CD8-positive, alpha-beta memory T cell (primary cell): ENCODE data around the gene PAFAH1B1. TPM values are rescaled to one million over a fixed set of nuclear protein-coding genes. Genes with fewer than 3 reads are reported as not detected.
A peak's percentile ranks its signal among the peaks of the same experiment; 100 is the strongest.
"Not testable (repeated sequence)": the region's sequence is repeated elsewhere in the genome, so short reads cannot be mapped to it uniquely, and the experiment has no call there.

Source experiments
- CTCF ChIA-PET: fragments of 350-600 bp; sonication (Branson Sonifier 250); formaldehyde crosslinking; loops from one replicate; lab custom pipeline; 2021; ENCODE audit warnings: antibody characterized with exemption; lab: Charles Lee
- POLR2A ChIA-PET: fragments of 350-600 bp; sonication (Branson Sonifier 250); formaldehyde crosslinking; loops from one replicate; lab custom pipeline; 2021; ENCODE audit warnings: antibody characterized with exemption; lab: Charles Lee
- DNase-seq, 5 donors: peaks; one replicate each; pipeline versions ENCODE4 v3.0.0 to v3.0.0-alpha.2; 2020 to 2022; ENCODE audit warnings: mixed read lengths in 1 of 5
- H3K27ac ChIP-seq: one replicate; pipeline ENCODE4 v1.7.0; 2013; ENCODE audit warnings: low read depth, mild to moderate bottlenecking, low read length, moderate library complexity
- H3K27me3 ChIP-seq: 2 replicates; pipeline ENCODE4 v1.7.0; 2013; ENCODE audit warnings: low read length, mild to moderate bottlenecking; ENCODE audit not compliant: insufficient read depth, poor library complexity, severe bottlenecking
- H3K36me3 ChIP-seq: 2 replicates; pipeline ENCODE4 v1.7.0; 2013; ENCODE audit warnings: mild to moderate bottlenecking, low read length, moderate library complexity; ENCODE audit not compliant: insufficient read depth
- H3K4me1 ChIP-seq: 2 replicates; pipeline ENCODE4 v1.7.0; 2013; ENCODE audit warnings: mild to moderate bottlenecking, low read length, moderate library complexity; ENCODE audit not compliant: insufficient read depth
- H3K4me3 ChIP-seq: 2 replicates; pipeline ENCODE4 v1.7.0; 2013; ENCODE audit warnings: mild to moderate bottlenecking, low read length
- H3K9me3 ChIP-seq: 2 replicates; pipeline ENCODE4 v1.7.0; 2013; ENCODE audit warnings: mild to moderate bottlenecking, low read length
- H3K27ac Mint-ChIP-seq, 8 donors: one replicate each; pipeline ENCODE4 v1.8.0; 2020 to 2021; ENCODE audit warnings: mixed read lengths in 8 of 8, mild to moderate bottlenecking in 6 of 8, inconsistent platforms in 3 of 8, moderate library complexity in 3 of 8
- H3K27me3 Mint-ChIP-seq, 2 donors: one replicate each; pipeline ENCODE4 v1.8.0; 2020 to 2021; ENCODE audit warnings: mixed read lengths in 2 of 2, mild to moderate bottlenecking in 1 of 2, moderate library complexity in 1 of 2
- H3K36me3 Mint-ChIP-seq, 3 donors: one replicate each; pipeline ENCODE4 v1.8.0; 2020 to 2021; ENCODE audit warnings: mixed read lengths in 3 of 3, inconsistent platforms in 1 of 3, mild to moderate bottlenecking in 1 of 3
- H3K4me1 Mint-ChIP-seq, 3 donors: one replicate each; pipeline ENCODE4 v1.8.0; 2020 to 2021; ENCODE audit warnings: mixed read lengths in 3 of 3, inconsistent platforms in 1 of 3, mild to moderate bottlenecking in 1 of 3
- H3K4me3 Mint-ChIP-seq, 7 donors: one replicate each; pipeline ENCODE4 v1.8.0; 2020 to 2021; ENCODE audit warnings: mixed read lengths in 7 of 7, mild to moderate bottlenecking in 6 of 7, moderate library complexity in 4 of 7, inconsistent platforms in 2 of 7
- H3K9me3 Mint-ChIP-seq, 5 donors: one replicate each; pipeline ENCODE4 v1.8.0; 2020 to 2022; ENCODE audit warnings: mixed read lengths in 5 of 5, mild to moderate bottlenecking in 3 of 5, moderate library complexity in 2 of 5, inconsistent platforms in 1 of 5
- polyA plus RNA-seq: library from polyadenylated mRNA; unstranded; fragments of 300-500 nt; fragmentation: Illumina TruSeq; gene quantifications from one replicate; pipeline ENCODE4 v1.2.3, GENCODE V29; 2021
- total RNA-seq, 2 experiments: library from RNA; stranded (reverse); gene quantifications; one replicate each; pipeline ENCODE4 v1.2.3, GENCODE V29; 2021

The PAFAH1B1 gene
- total RNA-seq = 100 to 1,000 TPM; 159 to 168 TPM
- 13.2 TPM for polyA plus RNA-seq

GRCh38 chr17:2592971-2593820, at the start of gene PAFAH1B1:
TSS of gene PAFAH1B1 (plus strand) at chr17:2593654. CDS start at chr17:2638289, 44,635 bp downstream.
- peaks cover 31 to 38% (median 36%) of the 10 kb centered on the region in 3 donors for H3K4me1 Mint-ChIP-seq
- peaks cover 35% of the 10 kb centered on the region for H3K4me1 ChIP-seq
- CTCF ChIA-PET = interaction anchor here (0.9 to 2.4 kb wide), 3 partner anchors 13 to 93 kb away, joined by 4 to 7 read pairs (median 5); partner anchors contain the start of gene METTL16
- POLR2A ChIA-PET = interaction anchor here (0.6 to 1.3 kb wide), 4 partner anchors 15 to 240 kb away, joined by 3 to 10 read pairs (median 6); partner anchors contain the start of gene METTL16
- no peaks in the 10 kb centered on the region for H3K9me3 ChIP-seq
- H3K36me3 Mint-ChIP-seq = peaks cover 0 to 9% (median 4%) of the 10 kb centered on the region in 3 donors
- peak within 1 kb of the TSS; percentile 91 to 99 (median 96) for H3K27ac Mint-ChIP-seq
- no peaks in the 10 kb centered on the region for H3K9me3 Mint-ChIP-seq
- DNase-seq = peak; percentile 87 to 97 (median 96)
- H3K4me3 ChIP-seq = peak within 1 kb of the TSS; percentile 84
- H3K36me3 ChIP-seq = no peaks in the 10 kb centered on the region
- H3K27me3 Mint-ChIP-seq = no peaks in the 10 kb centered on the region
- peak within 1 kb of the TSS; percentile 90 for H3K27ac ChIP-seq
- peak within 1 kb of the TSS; percentile 87 to 97 (median 93) for H3K4me3 Mint-ChIP-seq
- H3K27me3 ChIP-seq = no peaks in the 10 kb centered on the region

- no peaks in the 10 kb centered on the region for H3K4me1 Mint-ChIP-seq
- DNase-seq = no peak
- no peak overlapping the region for H3K4me3 ChIP-seq
- no peaks in the 10 kb centered on the region for H3K36me3 ChIP-seq
- ChIA-PET CTCF (no interaction called here), POLR2A (no interaction called here)
- no peaks in the 10 kb centered on the region for H3K9me3 ChIP-seq
- H3K4me3 Mint-ChIP-seq = no peak overlapping the region
- H3K27me3 ChIP-seq = no peaks in the 10 kb centered on the region
- H3K36me3 Mint-ChIP-seq = peaks cover 0 to 2% (median 0%) of the 10 kb centered on the region in 3 donors
- no peak overlapping the region for H3K27ac ChIP-seq
- H3K27ac Mint-ChIP-seq = no peak overlapping the region
- H3K9me3 Mint-ChIP-seq = no peaks in the 10 kb centered on the region
- peaks cover 4 to 9% of the 10 kb centered on the region in 2 donors for H3K27me3 Mint-ChIP-seq
- H3K4me1 ChIP-seq = no peaks in the 10 kb centered on the region
Measured at GRCh38 chr17:2545393-2545792, 48.1 kb upstream of the PAFAH1B1 start.

GRCh38 chr17:2547176-2547575, 46.3 kb upstream of the PAFAH1B1 start:
- H3K27me3 ChIP-seq = no peaks in the 10 kb centered on the region
- Mint-ChIP-seq H3K27ac (no peak overlapping the region), H3K27me3 (peaks cover 12 to 17% of the 10 kb centered on the region in 2 donors), H3K36me3 (peaks cover 0 to 2% (median 0%) of the 10 kb centered on the region in 3 donors), H3K4me1 (no peaks in the 10 kb centered on the region), H3K9me3 (no peaks in the 10 kb centered on the region), H3K4me3 (no peak overlapping the region)
- no peak overlapping the region for H3K27ac ChIP-seq
- DNase-seq = no peak
- H3K4me1 ChIP-seq = no peaks in the 10 kb centered on the region
- no peaks in the 10 kb centered on the region for H3K36me3 ChIP-seq
- ChIA-PET CTCF (no interaction called here), POLR2A (interaction anchor here (0.6 kb wide), 1 partner anchor 119 kb away, joined by 3 read pairs; no protein-coding TSS in a partner anchor)
- H3K9me3 ChIP-seq = no peaks in the 10 kb centered on the region
- no peak overlapping the region for H3K4me3 ChIP-seq

GRCh38 chr17:2548026-2548425, 45.4 kb upstream of the PAFAH1B1 start:
- H3K9me3 Mint-ChIP-seq, H3K4me3 Mint-ChIP-seq, DNase-seq, H3K27me3 ChIP-seq, H3K27ac ChIP-seq, H3K4me1 Mint-ChIP-seq, H3K4me3 ChIP-seq, H3K9me3 ChIP-seq, H3K4me1 ChIP-seq, H3K36me3 ChIP-seq, POLR2A ChIA-PET, H3K27ac Mint-ChIP-seq, H3K36me3 Mint-ChIP-seq, CTCF ChIA-PET: not testable (repeated sequence)
- H3K27me3 Mint-ChIP-seq = peaks cover 14 to 18% of the 10 kb centered on the region in 2 donors

GRCh38 chr17:2549392-2550211, 43.9 kb upstream of the PAFAH1B1 start:
- no peaks in the 10 kb centered on the region for H3K4me1 Mint-ChIP-seq
- Histone ChIP-seq H3K27me3 (no peaks in the 10 kb centered on the region), H3K4me1 (no peaks in the 10 kb centered on the region), H3K9me3 (no peaks in the 10 kb centered on the region), H3K36me3 (no peaks in the 10 kb centered on the region), H3K4me3 (no peak overlapping the region), H3K27ac (no peak overlapping the region)
- DNase-seq = no peak
- H3K27ac Mint-ChIP-seq = no peak overlapping the region
- peaks cover 14 to 18% of the 10 kb centered on the region in 2 donors for H3K27me3 Mint-ChIP-seq
- peaks cover 0 to 2% (median 0%) of the 10 kb centered on the region in 5 donors for H3K9me3 Mint-ChIP-seq
- POLR2A ChIA-PET = no interaction called here
- peaks cover 0 to 2% (median 0%) of the 10 kb centered on the region in 3 donors for H3K36me3 Mint-ChIP-seq
- CTCF ChIA-PET = no interaction called here
- no peak overlapping the region for H3K4me3 Mint-ChIP-seq

DNA sequence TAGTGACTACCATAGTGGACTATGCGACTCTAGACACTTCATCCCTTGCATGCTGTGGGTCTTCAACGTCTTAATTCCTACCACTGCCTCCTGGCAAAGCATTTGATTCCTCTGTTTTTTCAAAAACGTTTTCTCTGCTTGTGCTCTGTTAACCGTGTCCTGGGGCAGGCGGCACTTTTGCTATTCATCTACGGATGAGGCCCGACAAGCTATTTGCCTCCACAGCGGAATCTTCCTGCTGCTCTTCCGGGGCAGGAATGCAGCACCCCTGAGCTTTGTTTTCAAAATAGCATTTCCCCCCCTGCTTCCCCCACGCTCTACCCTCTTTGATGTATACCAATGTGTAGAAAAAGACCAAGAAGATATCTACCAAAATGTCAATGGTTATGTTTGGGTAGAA, 42.0 kb upstream of the PAFAH1B1 start:
- Mint-ChIP-seq H3K27ac (no peak overlapping the region), H3K27me3 (peaks cover 14 to 15% of the 10 kb centered on the region in 2 donors), H3K36me3 (no peaks in the 10 kb centered on the region), H3K9me3 (peaks cover 0 to 2% (median 0%) of the 10 kb centered on the region in 5 donors), H3K4me1 (no peaks in the 10 kb centered on the region), H3K4me3 (no peak overlapping the region)
- Histone ChIP-seq H3K9me3 (no peaks in the 10 kb centered on the region), H3K36me3 (no peaks in the 10 kb centered on the region), H3K4me3 (no peak overlapping the region), H3K27me3 (no peaks in the 10 kb centered on the region), H3K27ac (no peak overlapping the region), H3K4me1 (no peaks in the 10 kb centered on the region)
- no peak for DNase-seq
- ChIA-PET CTCF (no interaction called here), POLR2A (no interaction called here)

GRCh38 chr17:2551928-2552327, 41.5 kb upstream of the PAFAH1B1 start:
- CTCF ChIA-PET = no interaction called here
- no peaks in the 10 kb centered on the region for H3K9me3 ChIP-seq
- no peak overlapping the region for H3K4me3 ChIP-seq
- H3K4me1 ChIP-seq = no peaks in the 10 kb centered on the region
- no peaks in the 10 kb centered on the region for H3K27me3 ChIP-seq
- no peaks in the 10 kb centered on the region for H3K4me1 Mint-ChIP-seq
- POLR2A ChIA-PET = no interaction called here
- H3K36me3 ChIP-seq = no peaks in the 10 kb centered on the region
- H3K4me3 Mint-ChIP-seq = no peak overlapping the region
- DNase-seq = no peak
- H3K27ac Mint-ChIP-seq = no peak overlapping the region
- H3K27ac ChIP-seq = no peak overlapping the region
- no peaks in the 10 kb centered on the region for H3K36me3 Mint-ChIP-seq
- peaks cover 12 to 19% of the 10 kb centered on the region in 2 donors for H3K27me3 Mint-ChIP-seq
- H3K9me3 Mint-ChIP-seq = peaks cover 0 to 2% (median 0%) of the 10 kb centered on the region in 5 donors
